Measurements from ENCODE around the gene RNF34.

DNA sequence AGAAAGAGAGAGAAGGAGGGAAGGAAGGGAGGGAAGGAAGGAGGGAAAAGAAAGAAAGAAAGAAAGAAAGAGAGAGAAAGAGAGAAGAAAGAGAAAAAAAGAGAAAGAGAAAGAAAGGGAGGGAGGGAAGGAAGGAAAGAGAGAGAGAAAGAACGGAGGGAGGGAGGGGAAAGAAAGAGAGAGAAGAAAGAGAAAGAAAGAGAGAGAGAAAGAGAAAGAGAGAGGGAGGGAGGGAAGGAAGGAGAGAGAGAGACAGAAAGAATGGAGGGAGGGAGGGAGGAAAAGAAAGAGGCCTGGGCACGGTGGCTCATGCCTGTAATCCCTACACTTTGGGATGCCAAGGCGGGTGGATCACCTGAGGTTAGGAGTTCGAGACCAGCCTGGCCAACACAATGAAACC, 42.6 kb upstream of the RNF34 start:
- TF ChIP-seq, protein P1, sequence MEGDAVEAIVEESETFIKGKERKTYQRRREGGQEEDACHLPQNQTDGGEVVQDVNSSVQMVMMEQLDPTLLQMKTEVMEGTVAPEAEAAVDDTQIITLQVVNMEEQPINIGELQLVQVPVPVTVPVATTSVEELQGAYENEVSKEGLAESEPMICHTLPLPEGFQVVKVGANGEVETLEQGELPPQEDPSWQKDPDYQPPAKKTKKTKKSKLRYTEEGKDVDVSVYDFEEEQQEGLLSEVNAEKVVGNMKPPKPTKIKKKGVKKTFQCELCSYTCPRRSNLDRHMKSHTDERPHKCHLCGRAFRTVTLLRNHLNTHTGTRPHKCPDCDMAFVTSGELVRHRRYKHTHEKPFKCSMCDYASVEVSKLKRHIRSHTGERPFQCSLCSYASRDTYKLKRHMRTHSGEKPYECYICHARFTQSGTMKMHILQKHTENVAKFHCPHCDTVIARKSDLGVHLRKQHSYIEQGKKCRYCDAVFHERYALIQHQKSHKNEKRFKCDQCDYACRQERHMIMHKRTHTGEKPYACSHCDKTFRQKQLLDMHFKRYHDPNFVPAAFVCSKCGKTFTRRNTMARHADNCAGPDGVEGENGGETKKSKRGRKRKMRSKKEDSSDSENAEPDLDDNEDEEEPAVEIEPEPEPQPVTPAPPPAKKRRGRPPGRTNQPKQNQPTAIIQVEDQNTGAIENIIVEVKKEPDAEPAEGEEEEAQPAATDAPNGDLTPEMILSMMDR (conservative IDR thresholded peaks at IDR 0.05), result no peak
- no peak for TF ChIP-seq EZH2 (IDR thresholded peaks at IDR 0.05; ENCODE audit: low read depth)
